HCT116 (cell line): ENCODE results near the gene THADA. TPM values are rescaled to one million over a fixed set of nuclear protein-coding genes. Genes with fewer than 3 reads are reported as not detected.

Experiments
- ATAC-seq: fragments of 200-7000 bp; cut with Tn5 transposase; 2 replicates; pipeline ENCODE4 v1.9.1; 2020; ENCODE audit warnings: mild to moderate bottlenecking, moderate library complexity
- BruUV-seq: library from RNA; stranded (reverse); fragments of 400-500 nt; replicated peaks from 2 replicates; lab custom pipeline; 2021; lab: Mats Ljungman, UMichigan
- CTCF ChIA-PET: fragments of 300-600 bp; sonication (Branson Sonifier 250); formaldehyde crosslinking; loops from one replicate; lab custom pipeline; 2021; ENCODE audit warnings: antibody characterized with exemption; lab: Charles Lee
- POLR2A ChIA-PET: fragments of 300-600, 350-600 bp; sonication (Branson Sonifier 250); formaldehyde crosslinking; loops from one replicate; lab custom pipeline; 2021; ENCODE audit warnings: antibody characterized with exemption; lab: Charles Lee
- RAD21 ChIA-PET, 2 experiments: fragments of 300-600 bp; sonication (Branson Sonifier 250); formaldehyde crosslinking; loops; one replicate each; lab custom pipeline; 2023; ENCODE audit warnings: low total read pairs in 2 of 2; ENCODE audit not compliant: uncharacterized antibody in 2 of 2, unreplicated experiment in 2 of 2, low non-redundant PET in 1 of 2; lab: Charles Lee
- DNase-seq: peaks from one replicate; pipeline ENCODE4 v3.0.0-alpha.2; 2010; ENCODE audit warnings: low read depth, low spot score
- H2AFZ ChIP-seq: fragments of 200-600 bp; shearing (Covaris generic), sonication (generic); 2 replicates; pipeline ENCODE4 v1.6.1; 2017; ENCODE audit warnings: low read depth, mixed run types, mixed read lengths, antibody characterized with exemption, low read length; ENCODE audit not compliant: poor library complexity, severe bottlenecking
- H3K27ac ChIP-seq: 2 replicates; pipeline ENCODE4 v1.5.1; 2012; ENCODE audit warnings: low read depth, low read length
- H3K27me3 ChIP-seq: fragments of 200-600 bp; sonication (generic); 2 replicates; pipeline ENCODE4 v1.6.1; 2016; ENCODE audit warnings: mixed run types, low read length, mixed read lengths; ENCODE audit not compliant: insufficient read depth
- H3K36me3 ChIP-seq, 2 experiments: fragments of 200-500 bp in 1 of 2; fragments of 200-600 bp in 1 of 2; sonication (Bioruptor generic) in 1 of 2; sonication (generic) in 1 of 2; 2 replicates each; pipeline versions ENCODE4 v1.5.1 to v1.6.1; 2014 to 2016; ENCODE audit warnings: low read length in 2 of 2, inconsistent platforms in 1 of 2, mixed read lengths in 1 of 2, mixed run types in 1 of 2; ENCODE audit not compliant: insufficient read depth in 2 of 2, control insufficient read depth in 1 of 2
- H3K4me1 ChIP-seq, 2 experiments: fragments of 200-600 bp in 1 of 2; sonication (generic) in 1 of 2; 2 replicates each; pipeline versions ENCODE4 v1.5.1 to v1.6.1; 2012 to 2017; ENCODE audit warnings: low read length in 2 of 2, inconsistent platforms in 1 of 2, mild to moderate bottlenecking in 1 of 2, mixed read lengths in 1 of 2, mixed run types in 1 of 2, moderate library complexity in 1 of 2; ENCODE audit not compliant: insufficient read depth in 2 of 2, control insufficient read depth in 1 of 2
- H3K4me2 ChIP-seq: fragments of 200-600 bp; sonication (generic); 2 replicates; pipeline ENCODE4 v1.6.1; 2017; ENCODE audit warnings: mixed run types, low read length, mixed read lengths
- H3K4me3 ChIP-seq, 2 experiments: fragments of 200-600 bp in 1 of 2; sonication (generic) in 1 of 2; replicated peaks in 1 of 2; 2 replicates each; pipeline ENCODE4 v1.5.1; 2011 to 2016; ENCODE audit warnings: low read length in 2 of 2, control low read depth in 1 of 2, low read depth in 1 of 2, mild to moderate bottlenecking in 1 of 2, mixed read lengths in 1 of 2, mixed run types in 1 of 2
- H3K79me2 ChIP-seq: fragments of 200-600 bp; sonication (generic); 2 replicates; pipeline ENCODE4 v1.6.1; 2017; ENCODE audit warnings: mild to moderate bottlenecking, mixed run types, low read length, moderate library complexity, mixed read lengths; ENCODE audit not compliant: insufficient read depth
- H3K9ac ChIP-seq: fragments of 200-600 bp; sonication (generic); 2 replicates; pipeline ENCODE4 v1.6.1; 2016; ENCODE audit warnings: low read length, mixed read lengths
- H3K9me2 ChIP-seq: fragments of 200-600 bp; sonication (generic), shearing (Covaris generic); 2 replicates; pipeline ENCODE4 v1.6.1; 2017; ENCODE audit warnings: mixed run types, mild to moderate bottlenecking, moderate library complexity; ENCODE audit not compliant: insufficient read depth
- H3K9me3 ChIP-seq, 2 experiments: fragments of 200-500 bp in 1 of 2; fragments of 200-600 bp in 1 of 2; sonication (Bioruptor generic) in 1 of 2; sonication (generic) in 1 of 2; 2 replicates each; pipeline ENCODE4 v1.6.1; 2014 to 2017; ENCODE audit warnings: low read length in 2 of 2, mixed read lengths in 2 of 2, inconsistent platforms in 1 of 2, low read depth in 1 of 2, mild to moderate bottlenecking in 1 of 2, mixed run types in 1 of 2, moderate library complexity in 1 of 2; ENCODE audit not compliant: control insufficient read depth in 1 of 2, insufficient read depth in 1 of 2
- H4K20me1 ChIP-seq: fragments of 200-600 bp; sonication (generic), shearing (Covaris generic); 2 replicates; pipeline ENCODE4 v1.6.1; 2017; ENCODE audit warnings: mixed run types, mild to moderate bottlenecking, moderate library complexity; ENCODE audit not compliant: insufficient read depth
- ATF3 ChIP-seq: IDR thresholded peaks from 2 replicates; pipeline ENCODE4 v1.6.1; 2012
- CBX3 ChIP-seq: IDR thresholded peaks from 2 replicates; pipeline ENCODE4 v1.6.1; 2012; ENCODE audit warnings: low read depth
- CTCF ChIP-seq, 3 experiments: fragments of 200-600 bp in 1 of 3; sonication (generic) in 1 of 3; IDR thresholded peaks in 2 of 3; conservative IDR thresholded peaks in 1 of 3; 2 replicates each; pipeline ENCODE4 v1.5.1; 2012 to 2017; ENCODE audit warnings: low read depth in 2 of 3, low read length in 2 of 3, antibody characterized with exemption in 1 of 3, borderline replicate concordance in 1 of 3, control low read depth in 1 of 3, mild to moderate bottlenecking in 1 of 3, mixed read lengths in 1 of 3, mixed run types in 1 of 3, moderate library complexity in 1 of 3; ENCODE audit not compliant: insufficient read depth in 1 of 3
- EZH2 ChIP-seq: fragments of 200-600 bp; sonication (generic); IDR thresholded peaks from 2 replicates; pipeline ENCODE4 v1.6.1; 2017; ENCODE audit warnings: antibody characterized with exemption, mixed run types
- EZH2phosphoT487 ChIP-seq: fragments of 200-600 bp; IDR thresholded peaks from 2 replicates; pipeline ENCODE4 v1.6.1; 2018; ENCODE audit warnings: antibody characterized with exemption, borderline replicate concordance
- JUND ChIP-seq: IDR thresholded peaks from 2 replicates; pipeline ENCODE4 v1.6.1; 2012
- MAX ChIP-seq: IDR thresholded peaks from 2 replicates; pipeline ENCODE4 v1.6.1; 2012
- POLR2A ChIP-seq: IDR thresholded peaks from 2 replicates; pipeline ENCODE4 v1.7.0; 2011; ENCODE audit warnings: borderline replicate concordance; ENCODE audit not compliant: insufficient read depth, insufficient read length; ENCODE audit errors: extremely low read depth
- RAD21 ChIP-seq: IDR thresholded peaks from 2 replicates; pipeline ENCODE4 v1.6.1; 2012; ENCODE audit warnings: low read depth, mild to moderate bottlenecking
- SIN3A ChIP-seq: IDR thresholded peaks from 2 replicates; pipeline ENCODE4 v1.6.1; 2012; ENCODE audit warnings: low read depth
- SP1 ChIP-seq: IDR thresholded peaks from 2 replicates; pipeline ENCODE4 v1.6.1; 2012; ENCODE audit warnings: low read depth
- SRF ChIP-seq: IDR thresholded peaks from 2 replicates; pipeline ENCODE4 v1.6.1; 2012; ENCODE audit warnings: low read depth
- TCF7L2 ChIP-seq: IDR thresholded peaks from 2 replicates; pipeline ENCODE4 v1.7.0; 2011; ENCODE audit warnings: borderline replicate concordance, inconsistent platforms; ENCODE audit not compliant: insufficient read depth, insufficient read length; ENCODE audit errors: extremely low read depth
- YY1 ChIP-seq: IDR thresholded peaks from 2 replicates; pipeline ENCODE4 v1.6.1; 2011; ENCODE audit warnings: low read length, low read depth, moderate library complexity, mild to moderate bottlenecking; ENCODE audit not compliant: insufficient replicate concordance; ENCODE audit errors: extremely low read depth
- ZBTB33 ChIP-seq: IDR thresholded peaks from 2 replicates; pipeline ENCODE4 v1.6.1; 2011; ENCODE audit warnings: mild to moderate bottlenecking, low read length, moderate library complexity; ENCODE audit not compliant: insufficient replicate concordance; ENCODE audit errors: extremely low read depth
- ZNF274 ChIP-seq: fragments of 200-500 bp; sonication (Bioruptor generic); IDR thresholded peaks from 2 replicates; pipeline ENCODE4 v1.6.1; 2014; ENCODE audit warnings: mild to moderate bottlenecking, low read depth, low read length, inconsistent platforms
- intact Hi-C: fragments of 100-400 bp; cut with micrococcal nuclease; formaldehyde crosslinking; loops from 2 replicates; pipeline ENCODE4 v1.10.0; 2022
- total RNA-seq: library from RNA; stranded (reverse); gene quantifications from one replicate; pipeline ENCODE4 v1.2.1, GENCODE V29; 2021; ENCODE audit not compliant: unreplicated experiment

THADA gene
- total RNA-seq, 1 experiment from 2014 or later = 30.7 TPM

GRCh38 chr2:43524177-43524965 lies 71.5 kb downstream of the THADA start:
- DNase-seq (no peak), ATAC-seq (no peak)
- Histone ChIP-seq H3K36me3 (no peaks in the 10 kb centered on the region), H2AFZ (no peak overlapping the region), H4K20me1 (no peaks in the 10 kb centered on the region), H3K27me3 (no peaks in the 10 kb centered on the region), H3K4me1 (no peaks in the 10 kb centered on the region), H3K9ac (no peak overlapping the region), H3K9me3 (no peaks in the 10 kb centered on the region), H3K27ac (no peak overlapping the region), H3K79me2 (no peaks in the 10 kb centered on the region), H3K9me2 (no peaks in the 10 kb centered on the region), H3K4me2 (no peak overlapping the region), H3K4me3 (no peak overlapping the region)
- ChIA-PET RAD21 (no interaction called here), POLR2A (no interaction called here), CTCF (no interaction called here)
- intact Hi-C loops = no loop called here
- TF ChIP-seq CBX3 (no peak), CTCF (IDR thresholded peaks at IDR 0.05 in 2 of 3, conservative IDR thresholded peaks at IDR 0.05 in 1 of 3; ENCODE audit: borderline replicate concordance in 1 of 3, insufficient read depth in 1 of 3, low read depth in 2 of 3, low read length in 2 of 3) (peak in 2 of 3 experiments; percentile 47 to 52; a peak in 4 of 6 replicates)
- no TSS peak for BruUV-seq

GRCh38 chr2:43522177-43522576 lies 73.7 kb downstream of the THADA start:
- H3K9me3 ChIP-seq = no peaks in the 10 kb centered on the region
- H3K36me3 ChIP-seq = no peaks in the 10 kb centered on the region
- H3K9me2 ChIP-seq = no peaks in the 10 kb centered on the region
- no peak overlapping the region for H3K4me2 ChIP-seq
- H3K4me3 ChIP-seq = no peak overlapping the region
- H3K79me2 ChIP-seq = no peaks in the 10 kb centered on the region
- ATAC-seq = no peak
- H4K20me1 ChIP-seq = no peaks in the 10 kb centered on the region
- intact Hi-C loops = no loop called here
- ChIA-PET POLR2A (no interaction called here), CTCF (no interaction called here), RAD21 (interaction anchor here in 1 of 2 experiments (0.5 kb wide), 1 partner anchor 19 kb away, joined by 3 read pairs; no protein-coding TSS in a partner anchor)
- no peak overlapping the region for H3K27ac ChIP-seq
- no peaks in the 10 kb centered on the region for H3K27me3 ChIP-seq
- DNase-seq = no peak
- no peaks in the 10 kb centered on the region for H3K4me1 ChIP-seq
- no TSS peak for BruUV-seq
- H3K9ac ChIP-seq = no peak overlapping the region
- no peak overlapping the region for H2AFZ ChIP-seq
- TF ChIP-seq CBX3 = no peak
- no peak for TF ChIP-seq SIN3A
- TF ChIP-seq RAD21 = no peak
- TF ChIP-seq SP1 = no peak
- no peak for TF ChIP-seq EZH2phosphoT487
- no peak for TF ChIP-seq YY1
- no peak for TF ChIP-seq MAX
- no peak for TF ChIP-seq ZNF274
- no peak for TF ChIP-seq JUND
- TF ChIP-seq ZBTB33 = no peak
- no peak for TF ChIP-seq POLR2A
- no peak for TF ChIP-seq ATF3
- no peak for TF ChIP-seq SRF
- no peak for TF ChIP-seq TCF7L2
- TF ChIP-seq EZH2 = no peak
